D721Med (cell line): ENCODE measurements around the gene PCSK1N.

ENCODE experiments used
- DNase-seq: peaks from one replicate; pipeline ENCODE4 v3.0.0; 2011; ENCODE audit warnings: low spot score; ENCODE audit not compliant: insufficient read length
- FAIRE-seq: peaks from 2 replicates; lab custom pipeline; 2011; peaks lifted over from hg19 to GRCh38; lab: Jason Lieb, UNC
- CTCF ChIP-seq: IDR thresholded peaks from 2 replicates; pipeline ENCODE4 v1.5.1; 2012; ENCODE audit warnings: mild to moderate bottlenecking, control low read depth; ENCODE audit not compliant: insufficient read depth; ENCODE audit errors: missing control alignments

Gene PCSK1N

DNA sequence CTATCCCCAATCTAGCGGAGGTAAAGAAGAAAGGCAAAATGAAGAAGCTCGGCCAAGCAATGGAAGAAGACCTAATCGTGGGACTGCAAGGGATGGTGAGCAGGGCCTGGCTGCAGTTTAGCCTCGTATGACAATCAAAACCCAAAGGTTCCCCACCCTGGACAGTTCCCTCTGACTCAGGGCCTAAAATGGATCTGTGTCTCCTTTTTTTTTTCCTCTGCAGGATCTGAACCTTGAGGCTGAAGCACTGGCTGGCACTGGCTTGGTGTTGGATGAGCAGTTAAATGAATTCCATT, 32.6 kb downstream of the PCSK1N start:
- DNase-seq: no peak
- no peak for FAIRE-seq
- no peak for TF ChIP-seq CTCF

DNA sequence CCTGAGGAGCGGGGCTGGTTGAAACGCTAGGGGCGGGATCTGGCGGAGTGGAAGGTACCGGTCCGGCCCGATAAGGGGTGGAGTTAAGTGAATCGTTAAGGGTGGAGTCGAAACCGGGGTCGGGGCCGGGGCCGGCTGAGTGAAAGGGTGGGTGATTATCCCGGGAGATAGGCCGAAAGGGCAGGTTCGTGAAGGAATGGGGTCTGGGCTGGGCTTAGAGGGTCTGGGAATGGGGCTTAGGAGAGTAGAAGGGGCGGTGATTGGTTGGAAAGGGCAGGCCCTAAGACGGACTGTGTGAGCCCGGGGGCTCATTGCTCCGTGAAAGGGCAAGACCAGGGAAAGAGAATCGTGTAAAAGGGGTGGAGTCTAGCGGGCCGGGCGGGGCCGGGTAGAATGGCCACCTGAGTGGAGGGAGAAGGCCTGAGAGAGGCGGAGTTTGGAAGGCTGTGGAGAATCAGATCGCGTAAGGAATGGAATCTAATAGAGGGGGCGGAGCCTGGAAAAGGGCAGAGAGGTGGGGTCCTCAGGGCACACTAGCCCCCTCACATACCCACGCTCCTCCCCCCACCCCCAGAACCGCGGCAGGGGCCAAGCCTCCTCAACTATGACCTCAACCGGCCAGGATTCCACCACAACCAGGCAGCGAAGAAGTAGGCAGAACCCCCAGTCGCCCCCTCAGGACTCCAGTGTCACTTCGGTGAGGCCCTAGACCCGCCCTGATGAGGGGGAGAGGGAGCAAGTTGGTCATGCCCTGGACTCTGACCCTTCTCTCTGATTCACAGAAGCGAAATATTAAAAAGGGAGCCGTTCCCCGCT, 33.1 kb downstream of the PCSK1N start:
- DNase-seq (peak; percentile 32), FAIRE-seq (no peak)
- TF ChIP-seq CTCF: no peak

DNA sequence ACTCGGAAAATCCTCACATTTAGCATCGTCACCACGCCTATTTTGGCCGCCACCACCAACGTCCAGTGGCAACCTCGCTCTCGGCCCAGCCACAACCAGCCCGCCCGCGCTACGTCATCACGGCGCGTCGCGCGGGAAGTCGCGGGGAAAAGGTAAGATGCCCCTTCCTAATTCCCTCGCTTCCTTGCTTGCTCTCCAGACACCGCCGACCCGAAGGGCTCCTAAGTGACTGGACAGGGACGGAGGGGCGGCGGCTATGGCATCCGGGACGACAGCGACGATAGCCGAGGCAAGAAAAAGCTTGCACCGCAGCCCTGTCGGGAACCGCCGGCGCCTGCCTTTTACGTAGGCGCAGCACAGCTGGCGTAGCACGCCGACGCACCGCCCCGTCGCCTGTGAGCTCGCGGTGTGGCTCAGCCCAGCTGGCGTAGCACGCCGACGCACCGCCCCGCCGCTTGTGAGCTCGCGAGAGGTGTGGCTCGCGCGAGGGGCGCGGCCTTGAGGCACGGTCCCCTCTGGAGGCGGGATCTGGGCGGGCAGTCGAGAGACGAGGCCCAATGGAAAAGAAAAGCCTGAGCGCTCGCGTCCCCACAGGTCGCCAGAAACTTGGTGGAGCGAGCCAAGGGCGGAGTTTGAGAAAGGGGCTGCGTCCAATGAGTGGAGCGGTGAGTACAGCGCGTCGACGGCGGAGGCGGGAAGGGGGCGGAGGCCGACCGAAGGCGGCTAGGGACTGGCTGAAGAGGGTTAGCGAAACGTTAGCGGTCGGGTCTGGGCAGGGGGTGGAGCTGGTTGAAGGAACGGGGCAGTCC, 33.9 kb downstream of the PCSK1N start, which contains the start of gene HDAC6:
HDAC6 (plus strand) TSS at position 788 of the 809 bp plus-strand sequence. CDS start 626 bp downstream, outside the sequence.
- TF ChIP-seq CTCF: no peak
- DNase-seq (peak; percentile 52), FAIRE-seq (no peak)

DNA sequence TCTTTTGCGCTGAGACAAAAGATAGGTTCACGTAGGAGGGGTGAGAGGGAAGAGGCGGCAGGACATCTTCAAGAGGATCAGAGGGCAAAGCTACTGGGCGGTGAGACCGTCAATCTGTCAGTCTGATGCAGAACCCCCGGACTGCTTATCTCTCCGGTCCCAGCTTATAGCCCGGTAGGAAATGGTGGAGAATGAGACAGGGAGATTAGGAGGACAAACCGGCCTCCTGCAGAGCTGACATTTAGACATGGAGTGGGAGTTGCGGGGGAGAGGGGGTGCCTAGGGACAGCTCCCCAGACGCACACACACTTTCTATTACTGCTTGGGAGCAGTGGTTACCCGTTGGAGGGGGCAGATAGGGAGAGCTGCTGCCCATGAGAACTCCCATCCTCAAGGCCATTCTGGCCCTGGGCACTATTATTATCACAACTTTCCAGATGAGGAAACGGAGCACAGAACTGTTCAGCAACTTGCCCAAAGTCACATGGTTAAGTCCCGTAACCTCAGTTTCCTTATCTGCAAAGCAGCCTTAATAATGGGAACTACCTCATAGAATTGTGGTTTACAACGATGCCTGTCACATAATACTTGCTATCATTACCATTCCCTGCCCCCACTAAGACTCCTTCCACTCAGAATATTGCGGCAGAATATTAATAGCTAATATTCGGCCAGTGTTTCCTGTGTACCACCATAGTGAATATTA, 34.7 kb downstream of the PCSK1N start:
- FAIRE-seq (no peak), DNase-seq (no peak)
- no peak for TF ChIP-seq CTCF

DNA sequence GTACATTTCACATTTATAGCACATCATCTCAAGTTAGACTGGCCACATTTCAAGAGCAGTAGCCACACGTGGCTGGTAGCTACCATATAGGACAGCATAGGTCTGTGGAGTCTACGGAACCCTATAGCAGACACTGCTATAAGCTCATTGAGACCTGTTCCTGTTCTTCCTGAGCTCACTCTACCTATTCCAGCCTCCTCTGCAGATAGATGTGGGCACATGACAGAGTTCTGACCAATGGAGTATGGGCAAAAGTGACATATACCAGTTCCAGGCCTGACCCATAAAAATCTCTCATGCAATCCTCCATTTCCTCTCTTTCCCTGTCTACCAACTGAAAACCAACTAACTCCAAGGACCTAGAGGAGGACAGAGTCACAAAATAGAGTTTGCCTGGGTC, 37.1 kb downstream of the PCSK1N start:
- TF ChIP-seq CTCF: no peak
- FAIRE-seq: no peak
- no peak for DNase-seq

DNA sequence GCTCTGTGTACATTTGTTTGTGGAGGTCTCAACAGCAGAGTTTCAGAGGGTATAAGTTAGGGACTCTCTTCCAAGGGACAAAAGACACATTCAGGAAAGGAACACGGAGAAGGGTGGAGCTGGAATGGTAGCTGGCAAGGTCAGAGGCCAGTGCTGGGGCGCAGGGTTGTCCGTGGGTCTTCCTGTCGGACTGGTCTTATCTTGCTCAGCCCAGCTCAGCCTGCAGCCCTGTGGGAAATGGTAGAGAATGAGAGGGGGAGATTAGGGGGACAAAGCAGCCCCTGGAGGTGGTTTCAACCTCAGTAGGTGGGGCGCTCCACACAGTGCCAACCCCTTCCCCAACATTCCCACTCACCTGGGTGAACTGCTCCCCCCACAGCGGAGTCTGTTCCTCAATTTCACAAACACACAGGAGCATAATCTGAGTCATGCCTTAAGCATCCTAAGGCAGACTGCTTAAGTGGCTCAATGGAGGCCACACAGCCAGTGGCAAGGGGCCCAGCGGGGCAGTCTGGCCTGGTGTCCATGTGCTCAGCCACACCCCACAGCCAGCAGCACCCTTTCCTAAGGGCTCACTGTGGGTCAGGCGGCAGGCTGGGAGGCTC, 40.4 kb downstream of the PCSK1N start:
- FAIRE-seq: no peak

More for the DNA sequence above, 40.4 kb downstream of the PCSK1N start:
- TF ChIP-seq CTCF: no peak
- no peak for DNase-seq
